Nephron progenitor cell (in vitro differentiated cells): ENCODE measurements around the gene SDK2.

Experiments
- DNase-seq: peaks from one replicate; pipeline ENCODE4 v3.0.0; 2021
- H3K27ac Mint-ChIP-seq: 2 replicates; pipeline ENCODE4 v1.8.0; 2021; ENCODE audit warnings: mild to moderate bottlenecking, moderate library complexity, mixed read lengths
- H3K27me3 Mint-ChIP-seq: 2 replicates; pipeline ENCODE4 v1.8.0; 2021; ENCODE audit warnings: mild to moderate bottlenecking, low read depth, mixed read lengths; ENCODE audit not compliant: poor library complexity
- H3K36me3 Mint-ChIP-seq: 2 replicates; pipeline ENCODE4 v1.8.0; 2021; ENCODE audit warnings: low read depth, mixed read lengths
- H3K4me1 Mint-ChIP-seq: 2 replicates; pipeline ENCODE4 v1.8.0; 2021; ENCODE audit warnings: mixed read lengths
- H3K4me3 Mint-ChIP-seq: 2 replicates; pipeline ENCODE4 v1.8.0; 2021; ENCODE audit warnings: mild to moderate bottlenecking, moderate library complexity, mixed read lengths
- H3K9me3 Mint-ChIP-seq: 2 replicates; pipeline ENCODE4 v1.8.0; 2021; ENCODE audit warnings: mild to moderate bottlenecking, moderate library complexity, mixed read lengths
- CTCF ChIP-seq: fragments of 200-600 bp; sonication (generic); IDR thresholded peaks from 2 replicates; pipeline ENCODE4 v1.5.0; 2021; ENCODE audit warnings: antibody characterized with exemption

The SDK2 gene

GRCh38 chr17:73532421-73532901 lies 111.8 kb downstream of the SDK2 start:
- peaks cover 24% of the 10 kb centered on the region for H3K27me3 Mint-ChIP-seq
- no peak overlapping the region for H3K4me3 Mint-ChIP-seq
- H3K4me1 Mint-ChIP-seq: peaks cover 81% of the 10 kb centered on the region
- H3K9me3 Mint-ChIP-seq: no peaks in the 10 kb centered on the region
- peak overlapping the region; percentile 65 for H3K27ac Mint-ChIP-seq
- no peak for DNase-seq
- no peaks in the 10 kb centered on the region for H3K36me3 Mint-ChIP-seq
- no peak for TF ChIP-seq CTCF

- no peak overlapping the region for H3K27ac Mint-ChIP-seq
- H3K9me3 Mint-ChIP-seq: no peaks in the 10 kb centered on the region
- TF ChIP-seq CTCF: no peak
- peaks cover 76% of the 10 kb centered on the region for H3K4me1 Mint-ChIP-seq
- no peaks in the 10 kb centered on the region for H3K36me3 Mint-ChIP-seq
- no peak overlapping the region for H3K4me3 Mint-ChIP-seq
- no peak for DNase-seq
- peaks cover 26% of the 10 kb centered on the region for H3K27me3 Mint-ChIP-seq
These were observed 113.1 kb downstream of the SDK2 start for GRCh38 chr17:73531158-73531557.

- Mint-ChIP-seq H3K9me3 (no peaks in the 10 kb centered on the region), H3K27ac (no peak overlapping the region), H3K36me3 (no peaks in the 10 kb centered on the region), H3K27me3 (peaks cover 29% of the 10 kb centered on the region), H3K4me1 (peaks cover 52% of the 10 kb centered on the region), H3K4me3 (no peak overlapping the region)
- no peak for TF ChIP-seq CTCF
- DNase-seq: no peak
These were observed 115.6 kb downstream of the SDK2 start for GRCh38 chr17:73528679-73529078.

GRCh38 chr17:73526952-73527351 lies 117.3 kb downstream of the SDK2 start:
- H3K4me3 Mint-ChIP-seq: no peak overlapping the region
- peaks cover 29% of the 10 kb centered on the region for H3K27me3 Mint-ChIP-seq
- H3K9me3 Mint-ChIP-seq: no peaks in the 10 kb centered on the region
- peak overlapping the region; percentile 16 for H3K27ac Mint-ChIP-seq
- H3K4me1 Mint-ChIP-seq: peaks cover 35% of the 10 kb centered on the region
- no peak for DNase-seq
- no peaks in the 10 kb centered on the region for H3K36me3 Mint-ChIP-seq
- no peak for TF ChIP-seq CTCF

GRCh38 chr17:73524941-73525679 lies 119.1 kb downstream of the SDK2 start:
- Mint-ChIP-seq H3K36me3 (no peaks in the 10 kb centered on the region), H3K4me1 (peaks cover 33% of the 10 kb centered on the region), H3K27me3 (peaks cover 28% of the 10 kb centered on the region), H3K9me3 (no peaks in the 10 kb centered on the region), H3K4me3 (no peak overlapping the region), H3K27ac (no peak overlapping the region)
- TF ChIP-seq CTCF: no peak
- DNase-seq: no peak

GRCh38 chr17:73522696-73523095 lies 121.5 kb downstream of the SDK2 start:
- Mint-ChIP-seq H3K36me3 (no peaks in the 10 kb centered on the region), H3K27me3 (peaks cover 26% of the 10 kb centered on the region), H3K27ac (no peak overlapping the region), H3K4me1 (peaks cover 29% of the 10 kb centered on the region), H3K4me3 (no peak overlapping the region), H3K9me3 (no peaks in the 10 kb centered on the region)
- no peak for TF ChIP-seq CTCF
- DNase-seq: no peak
